Osteoblast (primary cell): ENCODE measurements around the gene ACTR1A. TPM values are rescaled to one million over a fixed set of nuclear protein-coding genes. Genes with fewer than 3 reads are reported as not detected.

Experiments used
- DNase-seq: peaks from one replicate; pipeline ENCODE4 v3.0.0; 2011; ENCODE audit warnings: low spot score, mixed read lengths; ENCODE audit not compliant: insufficient read length; ENCODE audit errors: missing footprints
- H2AFZ ChIP-seq: 2 replicates; pipeline ENCODE4 v1.6.0; 2011; ENCODE audit warnings: mild to moderate bottlenecking, low read length
- H3K27ac ChIP-seq: 2 replicates; pipeline ENCODE4 v1.5.1; 2011; ENCODE audit warnings: mild to moderate bottlenecking, low read depth, low read length, moderate library complexity
- H3K27me3 ChIP-seq: 2 replicates; pipeline ENCODE4 v1.6.0; 2012; ENCODE audit warnings: mild to moderate bottlenecking, control low read depth, inconsistent platforms, low read length, moderate library complexity; ENCODE audit not compliant: insufficient read depth
- H3K36me3 ChIP-seq: 2 replicates; pipeline ENCODE4 v1.5.1; 2011; ENCODE audit warnings: mild to moderate bottlenecking, low read length, control low read depth, moderate library complexity; ENCODE audit not compliant: insufficient read depth
- H3K4me1 ChIP-seq: 2 replicates; pipeline ENCODE4 v1.5.1; 2011; ENCODE audit warnings: mild to moderate bottlenecking, low read length, control low read depth, moderate library complexity; ENCODE audit not compliant: insufficient read depth
- H3K4me2 ChIP-seq: 2 replicates; pipeline ENCODE4 v1.6.0; 2011; ENCODE audit warnings: mild to moderate bottlenecking, low read length; ENCODE audit not compliant: insufficient read depth
- H3K4me3 ChIP-seq: fragments of 200-600 bp; sonication (generic); 3 replicates; pipeline ENCODE4 v1.5.1; 2012; ENCODE audit warnings: mild to moderate bottlenecking, low read length, inconsistent platforms; ENCODE audit not compliant: insufficient read depth
- H3K79me2 ChIP-seq: 2 replicates; pipeline ENCODE4 v1.6.0; 2012; ENCODE audit warnings: mild to moderate bottlenecking, low read length, control low read depth, inconsistent platforms; ENCODE audit not compliant: insufficient read depth
- H3K9me3 ChIP-seq: 2 replicates; pipeline ENCODE4 v1.5.1; 2011; ENCODE audit warnings: low read depth, low read length, control low read depth
- H4K20me1 ChIP-seq: 2 replicates; pipeline ENCODE4 v1.6.0; 2012; ENCODE audit warnings: mild to moderate bottlenecking, low read length, control low read depth; ENCODE audit not compliant: insufficient read depth
- total RNA-seq: library from RNA; depleted of rRNA; stranded (reverse); fragments of >200 nt; gene quantifications from 2 replicates; pipeline ENCODE4 v1.2.3, GENCODE V29; 2012
- TF ChIP-seq, protein P1 (sequence below): IDR thresholded peaks from 2 replicates; pipeline ENCODE4 v1.5.1; 2011; ENCODE audit warnings: mild to moderate bottlenecking, low read depth, low read length, moderate library complexity; ENCODE audit errors: extremely low read depth

ACTR1A gene
- total RNA-seq, 1 donor: 105 TPM

GRCh38 chr10:102435133-102435497 is 67.4 kb downstream of the ACTR1A start:
- Histone ChIP-seq H2AFZ (peak overlapping the region; percentile 63), H3K9me3 (no peaks in the 10 kb centered on the region), H3K4me3 (peak overlapping the region; percentile 64), H4K20me1 (no peaks in the 10 kb centered on the region), H3K36me3 (peaks cover 5% of the 10 kb centered on the region), H3K27me3 (no peaks in the 10 kb centered on the region), H3K79me2 (peaks cover 14% of the 10 kb centered on the region), H3K4me2 (peak overlapping the region; percentile 76), H3K4me1 (peaks cover 34% of the 10 kb centered on the region), H3K27ac (peak overlapping the region; percentile 56)
- DNase-seq: no peak
- TF ChIP-seq, protein P1, sequence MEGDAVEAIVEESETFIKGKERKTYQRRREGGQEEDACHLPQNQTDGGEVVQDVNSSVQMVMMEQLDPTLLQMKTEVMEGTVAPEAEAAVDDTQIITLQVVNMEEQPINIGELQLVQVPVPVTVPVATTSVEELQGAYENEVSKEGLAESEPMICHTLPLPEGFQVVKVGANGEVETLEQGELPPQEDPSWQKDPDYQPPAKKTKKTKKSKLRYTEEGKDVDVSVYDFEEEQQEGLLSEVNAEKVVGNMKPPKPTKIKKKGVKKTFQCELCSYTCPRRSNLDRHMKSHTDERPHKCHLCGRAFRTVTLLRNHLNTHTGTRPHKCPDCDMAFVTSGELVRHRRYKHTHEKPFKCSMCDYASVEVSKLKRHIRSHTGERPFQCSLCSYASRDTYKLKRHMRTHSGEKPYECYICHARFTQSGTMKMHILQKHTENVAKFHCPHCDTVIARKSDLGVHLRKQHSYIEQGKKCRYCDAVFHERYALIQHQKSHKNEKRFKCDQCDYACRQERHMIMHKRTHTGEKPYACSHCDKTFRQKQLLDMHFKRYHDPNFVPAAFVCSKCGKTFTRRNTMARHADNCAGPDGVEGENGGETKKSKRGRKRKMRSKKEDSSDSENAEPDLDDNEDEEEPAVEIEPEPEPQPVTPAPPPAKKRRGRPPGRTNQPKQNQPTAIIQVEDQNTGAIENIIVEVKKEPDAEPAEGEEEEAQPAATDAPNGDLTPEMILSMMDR: no peak

GRCh38 chr10:102434394-102435132 is 67.9 kb downstream of the ACTR1A start:
- peak; percentile 93 for DNase-seq
- Histone ChIP-seq H3K4me1 (peaks cover 34% of the 10 kb centered on the region), H3K27ac (peak overlapping the region; percentile 56), H3K36me3 (peaks cover 5% of the 10 kb centered on the region), H4K20me1 (no peaks in the 10 kb centered on the region), H3K9me3 (no peaks in the 10 kb centered on the region), H3K4me2 (peak overlapping the region; percentile 76), H3K4me3 (peak overlapping the region; percentile 23), H2AFZ (peak overlapping the region; percentile 63), H3K79me2 (peaks cover 14% of the 10 kb centered on the region), H3K27me3 (no peaks in the 10 kb centered on the region)
- TF ChIP-seq, protein P1: no peak

- no peak for DNase-seq
- Histone ChIP-seq H2AFZ (no peak overlapping the region), H3K4me2 (no peak overlapping the region), H3K9me3 (no peaks in the 10 kb centered on the region), H3K27ac (no peak overlapping the region), H3K79me2 (peaks cover 14% of the 10 kb centered on the region), H4K20me1 (no peaks in the 10 kb centered on the region), H3K4me3 (no peak overlapping the region), H3K36me3 (peaks cover 5% of the 10 kb centered on the region), H3K27me3 (no peaks in the 10 kb centered on the region), H3K4me1 (peaks cover 34% of the 10 kb centered on the region)
- TF ChIP-seq, protein P1: no peak
These were observed 68.9 kb downstream of the ACTR1A start for GRCh38 chr10:102433619-102434046.

DNA sequence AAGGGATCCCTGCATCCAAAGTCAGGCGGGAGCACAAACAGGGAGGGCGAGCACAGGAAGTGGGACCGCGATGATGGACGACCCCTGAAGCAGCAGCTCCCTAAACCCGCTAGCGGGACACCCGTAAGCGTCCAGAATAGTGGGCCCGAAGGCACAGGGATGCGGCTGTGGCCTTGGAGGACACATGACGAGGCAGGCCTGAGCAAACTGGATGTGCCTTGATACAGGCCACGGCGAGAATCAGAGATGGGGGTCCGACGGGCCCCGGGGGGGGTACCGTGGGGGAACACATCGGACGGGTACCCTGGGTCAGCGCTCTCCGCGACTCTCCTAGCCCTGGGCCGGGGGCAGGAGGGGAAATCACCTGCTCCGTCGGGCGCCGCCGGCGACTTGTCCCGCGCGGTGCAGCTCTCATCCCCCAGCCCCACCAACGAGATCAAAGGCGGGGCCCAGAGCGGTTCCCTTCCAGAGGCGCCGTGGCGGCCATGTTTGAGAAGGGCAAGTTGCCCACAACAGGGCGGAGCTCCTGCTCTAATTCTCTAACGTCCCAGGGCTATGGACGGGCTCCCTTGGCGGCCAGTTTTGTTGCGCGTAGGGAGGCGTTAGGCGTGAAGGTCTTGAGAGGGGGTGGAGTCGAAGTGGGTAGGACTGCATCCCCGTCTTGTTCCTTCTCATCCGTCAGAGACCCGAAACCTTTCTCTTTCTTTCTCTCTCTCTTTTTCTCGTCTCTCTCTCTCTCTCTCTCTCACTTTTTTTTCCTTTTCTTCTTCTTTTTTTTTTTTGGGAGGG is 70.2 kb downstream of the ACTR1A start, which contains the start of gene CUEDC2:
Gene CUEDC2, minus strand, starts transcription at position 413 of the 789 bp plus-strand sequence. CDS start 7,386 bp downstream, outside the sequence.
- H3K4me2 ChIP-seq: peak within 1 kb of the TSS; percentile 97
- TF ChIP-seq, protein P1: no peak
- H3K79me2 ChIP-seq: peaks cover 14% of the 10 kb centered on the region
- peak; percentile 99 for DNase-seq
- peaks cover 5% of the 10 kb centered on the region for H3K36me3 ChIP-seq
- H3K9me3 ChIP-seq: no peaks in the 10 kb centered on the region
- H3K4me3 ChIP-seq: peak within 1 kb of the TSS; percentile 83
- H3K27me3 ChIP-seq: no peaks in the 10 kb centered on the region
- H2AFZ ChIP-seq: peak within 1 kb of the TSS; percentile 91
- no peaks in the 10 kb centered on the region for H4K20me1 ChIP-seq
- H3K27ac ChIP-seq: peak within 1 kb of the TSS; percentile 77
- peaks cover 34% of the 10 kb centered on the region for H3K4me1 ChIP-seq
